ENCODE results near the gene NEMP2.

NEMP2 gene

GRCh38 chr2:190534310-190535120 is at the start of gene NEMP2:
TSS of gene NEMP2 (minus strand) at chr2:190534722. CDS start at chr2:190534655, 67 bp downstream.
- in situ Hi-C loops (cut with HindIII; ENCODE audit: low pct_unique_long_range_greater_than_20kb, low sequenced_read_pairs) = no loop called here
- no peak for TF ChIP-seq JUND (IDR thresholded peaks at IDR 0.05; ENCODE audit: low read depth)
- peak; percentile 29 to 46 for DNase-seq (ENCODE audit: low read depth in 1 of 2, low spot score in 1 of 2)

DNA sequence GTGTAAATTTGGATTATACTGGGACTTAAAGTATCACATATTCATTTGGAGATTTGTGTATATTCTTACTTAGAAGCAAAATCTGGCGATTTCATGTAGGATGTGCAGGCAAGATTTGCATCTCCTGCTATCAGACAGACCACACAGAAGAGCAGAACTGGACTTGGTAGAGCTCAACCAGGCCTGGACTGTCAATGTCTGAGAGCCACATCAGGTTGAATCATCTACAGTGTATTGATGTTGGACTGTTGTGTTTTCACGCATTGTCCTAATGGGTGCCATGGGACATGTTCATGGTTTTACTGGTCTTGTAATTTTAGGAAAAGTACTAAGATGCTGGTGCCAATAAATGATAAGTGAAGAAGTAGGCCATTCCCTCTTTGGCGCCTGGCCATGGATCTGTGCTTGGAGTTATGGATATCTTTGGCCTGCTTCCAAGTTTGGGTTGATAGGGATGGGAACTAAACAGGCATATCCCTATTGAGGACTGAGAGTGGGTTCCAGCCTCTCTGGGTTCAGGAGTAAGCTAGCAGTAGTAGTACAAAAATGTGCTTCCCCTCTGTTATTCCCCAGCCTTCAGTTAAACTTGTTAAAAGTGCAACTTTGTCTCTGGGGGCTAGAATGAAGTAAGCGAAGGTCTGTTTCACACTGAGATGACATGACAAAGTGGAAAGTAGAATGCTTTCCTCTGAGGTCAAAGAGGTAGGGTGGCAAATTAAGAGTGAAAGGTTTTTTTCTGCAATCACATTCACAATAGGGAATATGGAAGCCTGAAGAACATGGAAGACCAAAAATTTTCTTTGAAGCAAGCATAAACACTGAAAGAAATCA is 49.2 kb upstream of the NEMP2 start:
- DNase-seq (ENCODE audit: low read depth in 1 of 2, low spot score in 1 of 2) = no peak
- no peak for TF ChIP-seq JUND (IDR thresholded peaks at IDR 0.05; ENCODE audit: low read depth)
- in situ Hi-C loops (cut with HindIII; ENCODE audit: low pct_unique_long_range_greater_than_20kb, low sequenced_read_pairs) = no loop called here

DNA sequence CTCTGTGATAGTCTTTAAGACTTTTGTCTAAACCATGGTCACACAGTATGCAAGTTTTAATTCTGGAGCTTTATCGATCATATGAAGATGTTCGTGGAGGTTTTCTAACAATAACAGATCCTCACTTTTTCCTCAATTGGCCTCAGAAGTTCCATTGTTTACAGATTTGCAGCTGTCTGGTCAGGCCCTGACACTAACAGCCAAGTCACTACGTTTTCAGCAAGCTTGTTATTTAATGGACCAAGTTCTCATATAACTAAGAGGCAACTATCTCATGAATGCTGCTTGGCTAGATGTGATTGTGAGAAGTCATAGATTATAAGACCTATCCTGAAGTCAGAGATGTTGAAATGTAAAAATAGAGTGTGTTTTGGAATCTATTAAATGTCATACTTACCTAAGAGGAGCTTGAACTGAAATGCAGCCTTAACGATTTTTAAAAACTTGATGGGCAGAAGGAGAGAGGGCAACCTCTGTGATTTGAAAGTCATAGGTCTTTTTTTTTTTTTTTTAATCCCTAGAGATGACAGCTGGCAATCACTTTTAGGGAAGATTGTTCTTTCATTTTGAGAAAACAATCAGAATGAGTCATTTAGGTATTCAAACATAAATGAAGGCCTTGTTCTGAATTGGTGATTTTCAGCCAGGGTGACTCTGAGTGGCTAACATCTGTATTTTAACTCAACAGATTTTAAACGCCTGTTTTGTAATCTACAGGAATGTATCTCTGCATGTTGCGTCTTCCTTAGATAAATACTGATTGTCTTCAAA is 48.4 kb upstream of the NEMP2 start:
- no peak for DNase-seq (ENCODE audit: low read depth in 1 of 2, low spot score in 1 of 2)
- TF ChIP-seq JUND (IDR thresholded peaks at IDR 0.05; ENCODE audit: low read depth) = no peak
- in situ Hi-C loops (cut with HindIII; ENCODE audit: low pct_unique_long_range_greater_than_20kb, low sequenced_read_pairs) = no loop called here

GRCh38 chr2:190582019-190582418 is 47.5 kb upstream of the NEMP2 start:
- no peak for DNase-seq (ENCODE audit: low read depth in 1 of 2, low spot score in 1 of 2)
- TF ChIP-seq JUND (IDR thresholded peaks at IDR 0.05; ENCODE audit: low read depth) = no peak
- in situ Hi-C loops (cut with HindIII; ENCODE audit: low pct_unique_long_range_greater_than_20kb, low sequenced_read_pairs) = no loop called here

DNA sequence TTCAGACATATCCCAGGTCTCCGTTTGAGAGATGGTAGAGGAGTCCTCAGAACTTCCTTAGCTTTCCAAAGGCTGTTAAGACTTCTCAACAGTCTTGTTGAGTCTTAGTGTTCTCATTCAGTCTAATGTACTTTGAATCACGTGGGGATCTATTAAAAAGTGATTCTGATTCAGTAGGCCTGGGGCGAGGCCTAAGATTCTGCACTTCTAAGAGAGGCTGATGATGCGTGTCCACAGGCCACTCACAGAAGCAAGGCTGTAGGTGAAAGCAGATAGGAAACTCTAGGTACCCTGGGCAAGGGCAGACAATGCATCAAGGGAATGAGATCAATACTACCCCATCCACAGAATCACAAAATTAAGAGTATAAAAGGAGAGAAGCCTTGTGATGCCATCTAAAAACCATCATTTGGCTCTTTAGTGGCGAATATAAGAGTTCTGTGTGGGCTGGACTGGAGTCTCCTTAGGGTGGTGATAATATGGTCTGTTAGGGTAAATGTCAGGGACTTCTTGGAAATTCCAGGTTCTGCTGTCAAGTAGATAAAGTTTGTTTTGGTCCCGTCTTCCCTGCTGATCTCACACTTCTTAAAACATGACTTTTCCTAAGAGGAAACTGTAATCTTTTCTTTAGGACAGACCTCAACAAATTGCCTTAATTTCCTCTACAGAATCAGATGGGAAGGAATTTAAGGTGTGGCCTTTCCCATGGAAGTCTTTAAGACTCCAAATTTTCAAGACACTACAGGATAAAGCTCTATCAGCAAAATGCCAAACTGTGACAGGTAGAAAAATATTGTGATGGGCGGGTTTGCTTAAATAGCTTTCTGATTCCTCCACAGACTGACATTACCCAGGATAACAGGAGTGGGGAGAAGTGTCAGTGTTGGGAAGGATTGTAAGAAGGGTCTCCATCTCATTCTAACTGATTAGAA is 45.7 kb upstream of the NEMP2 start:
- in situ Hi-C loops (cut with HindIII; ENCODE audit: low pct_unique_long_range_greater_than_20kb, low sequenced_read_pairs) = no loop called here
- TF ChIP-seq JUND (IDR thresholded peaks at IDR 0.05; ENCODE audit: low read depth) = no peak
- DNase-seq (ENCODE audit: low read depth in 1 of 2, low spot score in 1 of 2) = no peak

DNA sequence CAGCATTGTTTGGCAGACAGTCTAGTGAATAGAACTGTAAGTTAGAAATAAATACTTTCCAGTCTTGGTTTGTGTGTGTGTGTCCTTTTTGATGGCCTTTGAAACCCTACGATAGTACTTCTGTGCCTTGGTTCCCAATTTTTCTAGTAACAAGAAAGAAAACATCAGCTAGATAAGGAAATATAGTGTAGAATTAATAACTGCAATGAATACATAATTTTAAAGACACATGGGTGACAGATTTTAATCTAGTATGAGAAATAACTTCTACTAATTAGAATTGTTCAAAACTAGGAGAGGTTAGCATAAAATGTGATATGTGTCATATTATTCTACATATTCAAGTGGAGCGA is 44.5 kb upstream of the NEMP2 start:
- in situ Hi-C loops (cut with HindIII; ENCODE audit: low pct_unique_long_range_greater_than_20kb, low sequenced_read_pairs) = no loop called here
- TF ChIP-seq JUND (IDR thresholded peaks at IDR 0.05; ENCODE audit: low read depth) = no peak
- no peak for DNase-seq (ENCODE audit: low read depth in 1 of 2, low spot score in 1 of 2)

DNA sequence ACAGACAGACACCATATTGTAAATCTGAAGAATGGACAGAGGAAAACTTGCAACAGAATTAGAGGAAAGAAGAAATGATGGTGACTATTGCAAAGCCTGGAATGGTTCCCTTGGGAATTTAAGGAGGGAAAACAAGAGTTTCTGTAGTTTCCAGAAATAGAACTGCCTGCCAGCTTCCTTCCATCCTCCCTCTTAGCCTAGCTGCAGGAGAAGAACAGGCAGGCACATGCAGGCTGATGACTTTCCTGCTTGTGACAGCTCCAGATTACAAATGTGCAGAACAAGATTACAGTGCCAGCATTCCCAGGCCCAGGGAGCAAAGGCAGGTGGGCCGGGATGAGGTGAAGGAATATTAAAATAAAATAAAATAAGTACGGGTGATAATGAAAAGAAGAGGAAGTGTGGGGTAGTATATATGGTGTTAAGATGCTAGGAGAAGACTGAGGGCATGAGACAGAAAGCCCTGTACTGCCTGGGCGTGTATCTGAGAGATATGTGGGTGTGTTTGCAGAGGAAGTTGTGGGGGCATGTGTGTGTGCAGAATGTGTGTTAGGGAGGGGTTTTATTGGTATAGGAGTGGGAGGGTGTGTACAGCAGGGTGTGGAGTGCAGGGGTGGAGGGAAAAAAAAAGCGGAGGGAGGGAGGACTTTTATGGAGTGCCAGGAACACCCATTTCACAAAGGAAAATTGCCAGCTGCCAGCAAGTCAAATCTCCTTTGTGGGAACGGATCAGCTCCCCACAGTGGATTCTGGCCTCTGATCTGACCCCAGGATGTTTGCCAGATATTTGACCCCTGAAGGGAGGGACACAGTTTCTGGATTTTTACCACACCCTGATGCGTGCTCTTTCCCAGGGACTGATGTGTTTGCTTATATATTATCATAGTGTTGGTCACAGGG is 43.9 kb upstream of the NEMP2 start:
- no peak for DNase-seq (ENCODE audit: low read depth in 1 of 2, low spot score in 1 of 2)
- in situ Hi-C loops (cut with HindIII; ENCODE audit: low pct_unique_long_range_greater_than_20kb, low sequenced_read_pairs) = no loop called here
- TF ChIP-seq JUND (IDR thresholded peaks at IDR 0.05; ENCODE audit: low read depth) = no peak

GRCh38 chr2:190576573-190576972 is 42.1 kb upstream of the NEMP2 start:
- in situ Hi-C loops (cut with HindIII; ENCODE audit: low pct_unique_long_range_greater_than_20kb, low sequenced_read_pairs) = no loop called here
- no peak for TF ChIP-seq JUND (IDR thresholded peaks at IDR 0.05; ENCODE audit: low read depth)
- DNase-seq (ENCODE audit: low read depth in 1 of 2, low spot score in 1 of 2) = no peak

GRCh38 chr2:190575263-190575662 is 40.7 kb upstream of the NEMP2 start:
- TF ChIP-seq JUND (IDR thresholded peaks at IDR 0.05; ENCODE audit: low read depth) = no peak
- in situ Hi-C loops (cut with HindIII; ENCODE audit: low pct_unique_long_range_greater_than_20kb, low sequenced_read_pairs) = no loop called here
- DNase-seq (ENCODE audit: low read depth in 1 of 2, low spot score in 1 of 2) = no peak

DNA sequence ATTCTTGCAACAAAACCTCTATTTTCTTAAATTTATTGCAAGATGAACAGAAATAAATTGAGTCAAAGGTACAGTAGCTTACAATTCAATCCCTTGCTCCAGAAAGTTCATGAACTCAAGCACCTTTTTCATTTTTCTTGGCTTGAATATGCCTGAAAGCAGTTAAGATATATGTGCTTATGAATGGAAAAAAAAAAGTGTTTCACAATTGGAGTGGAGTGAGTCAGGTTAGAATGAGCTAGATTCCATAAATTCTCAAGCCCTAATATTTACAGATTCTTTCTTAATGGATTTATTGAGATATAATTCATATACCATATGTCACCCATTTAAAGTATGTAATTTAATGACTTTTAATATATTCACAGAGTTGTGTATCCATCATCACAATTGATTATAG is 39.6 kb upstream of the NEMP2 start:
- TF ChIP-seq JUND (IDR thresholded peaks at IDR 0.05; ENCODE audit: low read depth) = no peak
- DNase-seq (ENCODE audit: low read depth in 1 of 2, low spot score in 1 of 2) = no peak
- in situ Hi-C loops (cut with HindIII; ENCODE audit: low pct_unique_long_range_greater_than_20kb, low sequenced_read_pairs) = no loop called here

- TF ChIP-seq JUND (IDR thresholded peaks at IDR 0.05; ENCODE audit: low read depth) = no peak
- in situ Hi-C loops (cut with HindIII; ENCODE audit: low pct_unique_long_range_greater_than_20kb, low sequenced_read_pairs) = no loop called here
- no peak for DNase-seq (ENCODE audit: low read depth in 1 of 2, low spot score in 1 of 2)
Measured at GRCh38 chr2:190572246-190572645, 37.7 kb upstream of the NEMP2 start.
